Spleen (tissue), 11 donors: ENCODE measurements around the gene LRRC28. TPM values are rescaled to one million over a fixed set of nuclear protein-coding genes. Genes with fewer than 3 reads are reported as not detected.

ENCODE experiments used
- DNase-seq: peaks from one replicate; pipeline ENCODE4 v3.0.0-alpha.2; 2020
- H3K27ac ChIP-seq, 8 donors: fragments of 200-600 bp; sonication (generic) in 7 of 8; 1 replicate in 4 of 8; 2 replicates in 4 of 8; pipeline versions ENCODE4 v1.5.0 to v1.8.0; 2016 to 2021; ENCODE audit warnings: inconsistent platforms in 4 of 8, mild to moderate bottlenecking in 4 of 8, moderate library complexity in 1 of 8
- H3K27me3 ChIP-seq, 7 donors: fragments of 200-600 bp; sonication (generic) in 6 of 7; replicated peaks in 1 of 7; 1 replicate in 4 of 7; 2 replicates in 3 of 7; pipeline versions ENCODE4 v1.5.0 to v1.8.0; 2016 to 2021; ENCODE audit warnings: inconsistent platforms in 3 of 7, mild to moderate bottlenecking in 1 of 7
- H3K36me3 ChIP-seq, 6 donors: fragments of 200-600 bp; sonication (generic) in 5 of 6; 1 replicate in 4 of 6; 2 replicates in 2 of 6; pipeline versions ENCODE4 v1.5.0 to v1.8.0; 2016 to 2021; ENCODE audit warnings: inconsistent platforms in 2 of 6
- H3K4me1 ChIP-seq, 6 donors: fragments of 200-600 bp; sonication (generic) in 5 of 6; 1 replicate in 3 of 6; 2 replicates in 3 of 6; pipeline versions ENCODE4 v1.5.0 to v1.8.0; 2016 to 2021; ENCODE audit warnings: inconsistent platforms in 3 of 6
- H3K4me3 ChIP-seq, 8 donors: fragments of 200-600 bp; sonication (generic) in 7 of 8; 1 replicate in 4 of 8; 2 replicates in 4 of 8; pipeline versions ENCODE4 v1.5.0 to v1.8.0; 2016 to 2021; ENCODE audit warnings: inconsistent platforms in 4 of 8, mild to moderate bottlenecking in 4 of 8, moderate library complexity in 2 of 8
- H3K9me3 ChIP-seq, 8 donors: fragments of 200-600 bp; sonication (generic) in 7 of 8; 1 replicate in 4 of 8; 2 replicates in 4 of 8; pipeline versions ENCODE4 v1.5.0 to v1.8.0; 2016 to 2021; ENCODE audit warnings: inconsistent platforms in 4 of 8
- POLR2A ChIP-seq, 3 donors: fragments of 450-650 bp; IDR thresholded peaks; one replicate each; pipeline ENCODE4 v1.5.1; 2017; ENCODE audit warnings: antibody characterized with exemption in 3 of 3, mild to moderate bottlenecking in 1 of 3
- POLR2AphosphoS5 ChIP-seq, 3 donors: sonication (generic); formaldehyde crosslinking; IDR thresholded peaks; one replicate each; pipeline ENCODE4 v1.5.1; 2017; ENCODE audit warnings: antibody characterized with exemption in 3 of 3
- WGBS, 5 donors: extraction: QIAGEN DNeasy Blood & Tissue Kit in 3 of 5; methylation state at CpG; one replicate each; pipeline versions ENCODE4 v1.1.5 to v1.1.7; 2013 to 2018; 5-methylcytosine and 5-hydroxymethylcytosine counted together
- intact Hi-C: fragments of 100-400 bp; cut with DNase I; formaldehyde crosslinking; loops from one replicate; pipeline ENCODE4 v1.15.0; 2023; ENCODE audit warnings: low total_unique reads
- polyA plus RNA-seq, 3 donors: library from polyadenylated mRNA; stranded (reverse); fragments of 200-250 nt; gene quantifications; one replicate each; pipeline ENCODE4 v1.2.1, GENCODE V29; 2013
- total RNA-seq, 7 donors: library from RNA; depleted of rRNA in 3 of 7; stranded (reverse); fragments of >200 nt in 3 of 7; fragmentation: NEBNext Ultra II Directional in 4 of 7; extraction: Animal tissue kit (Norgen Biotek cat#: 25700) in 4 of 7; gene quantifications; one replicate each; pipeline versions ENCODE4 v1.1.0 to v1.2.1, GENCODE V29; 2016 to 2021
- TF ChIP-seq, protein P1 (sequence below), 11 experiments: fragments of 200-600 bp in 7 of 11; fragments of 450-650 bp in 4 of 11; sonication (generic) in 4 of 11; IDR thresholded peaks in 8 of 11; conservative IDR thresholded peaks in 3 of 11; 1 replicate in 7 of 11; 2 replicates in 4 of 11; pipeline versions ENCODE4 v1.4.0 to v1.8.0; 2016 to 2021; ENCODE audit warnings: antibody characterized with exemption in 11 of 11, inconsistent platforms in 4 of 11, mild to moderate bottlenecking in 1 of 11
- donor health status: healthy with polysubstance abuse.
- donor health status: DM: no; HTN: no; CAD: no; lungs with moderate emphysema.
- donor health status: DM: no; HTN: no; CAD: no.
- donor health status: Bipolar disorder and iron deficiency.
- donor health status: healthy.
- donor health status: DM: no; HTN: no; CAD: no.
- donor health status: DM: yes; HTN: yes; CAD: no.

The LRRC28 gene
- total and polyA plus RNA-seq, 10 donors: 6.0 to 63.3 (median 24.2) TPM

DNA sequence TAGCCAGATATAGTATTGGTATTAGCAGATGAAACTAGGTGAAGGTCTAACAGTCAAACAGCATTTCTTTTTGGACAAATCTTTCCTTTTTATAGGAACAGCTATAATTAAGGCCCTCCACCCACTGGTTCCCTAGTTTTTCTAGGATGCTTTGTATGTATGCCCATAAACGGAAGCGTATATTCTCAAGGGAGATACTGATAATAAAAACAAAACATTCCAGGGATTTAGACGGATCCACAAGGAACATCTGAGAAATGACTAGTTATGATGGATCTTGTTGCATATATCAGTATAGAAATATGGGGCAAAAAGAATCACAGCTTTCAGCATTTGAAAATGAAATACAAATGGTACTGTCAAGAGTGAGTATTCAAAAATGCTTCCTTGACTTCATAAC lies 22.5 kb downstream of the LRRC28 start:
- H3K36me3 ChIP-seq: no peaks in the 10 kb centered on the region
- TF ChIP-seq POLR2AphosphoS5 (IDR thresholded peaks at IDR 0.05) (no peak), POLR2A (IDR thresholded peaks at IDR 0.05) (no peak)
- TF ChIP-seq, protein P1, sequence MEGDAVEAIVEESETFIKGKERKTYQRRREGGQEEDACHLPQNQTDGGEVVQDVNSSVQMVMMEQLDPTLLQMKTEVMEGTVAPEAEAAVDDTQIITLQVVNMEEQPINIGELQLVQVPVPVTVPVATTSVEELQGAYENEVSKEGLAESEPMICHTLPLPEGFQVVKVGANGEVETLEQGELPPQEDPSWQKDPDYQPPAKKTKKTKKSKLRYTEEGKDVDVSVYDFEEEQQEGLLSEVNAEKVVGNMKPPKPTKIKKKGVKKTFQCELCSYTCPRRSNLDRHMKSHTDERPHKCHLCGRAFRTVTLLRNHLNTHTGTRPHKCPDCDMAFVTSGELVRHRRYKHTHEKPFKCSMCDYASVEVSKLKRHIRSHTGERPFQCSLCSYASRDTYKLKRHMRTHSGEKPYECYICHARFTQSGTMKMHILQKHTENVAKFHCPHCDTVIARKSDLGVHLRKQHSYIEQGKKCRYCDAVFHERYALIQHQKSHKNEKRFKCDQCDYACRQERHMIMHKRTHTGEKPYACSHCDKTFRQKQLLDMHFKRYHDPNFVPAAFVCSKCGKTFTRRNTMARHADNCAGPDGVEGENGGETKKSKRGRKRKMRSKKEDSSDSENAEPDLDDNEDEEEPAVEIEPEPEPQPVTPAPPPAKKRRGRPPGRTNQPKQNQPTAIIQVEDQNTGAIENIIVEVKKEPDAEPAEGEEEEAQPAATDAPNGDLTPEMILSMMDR (IDR thresholded peaks at IDR 0.05 in 8 of 11, conservative IDR thresholded peaks at IDR 0.05 in 3 of 11): no peak
- no peak for DNase-seq
- intact Hi-C loops: loop anchor here (10.0 kb wide), 1 partner anchor 481 kb away; no protein-coding TSS in a partner anchor
- H3K27me3 ChIP-seq: no peaks in the 10 kb centered on the region
- 82 to 93% (median 87%) methylated on average over 3 of the region's 3 CpGs for WGBS, 5 donors
- H3K27ac ChIP-seq: no peak overlapping the region
- no peak overlapping the region for H3K4me3 ChIP-seq
- H3K9me3 ChIP-seq: no peaks in the 10 kb centered on the region
- H3K4me1 ChIP-seq: peaks cover 0 to 17% (median 3%) of the 10 kb centered on the region in 6 donors

DNA sequence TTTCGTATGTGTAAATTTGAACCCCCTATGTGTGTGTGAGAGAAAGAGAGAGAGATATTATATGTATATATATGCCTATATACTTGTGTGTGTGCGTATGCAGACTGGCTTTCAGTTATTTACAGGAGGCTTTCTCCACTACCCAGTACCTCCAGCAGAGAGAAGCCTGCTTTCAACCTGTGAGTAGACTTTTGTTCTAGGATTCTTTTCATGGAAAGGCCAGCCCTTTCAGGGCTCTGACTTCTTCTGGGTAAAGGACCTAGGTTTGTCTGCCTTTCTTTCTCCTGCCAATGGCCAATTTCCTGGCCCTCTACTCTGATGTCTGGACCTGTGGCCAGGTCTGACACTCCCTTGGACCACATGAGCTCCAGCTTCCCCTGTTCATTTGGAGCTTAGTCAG lies 23.8 kb downstream of the LRRC28 start:
- no peak for DNase-seq
- no peak overlapping the region for H3K27ac ChIP-seq
- H3K9me3 ChIP-seq: no peaks in the 10 kb centered on the region
- 97 to 100% (median 97%) methylated on average over 2 of the region's 2 CpGs for WGBS, 5 donors
- intact Hi-C loops: loop anchor here (10.0 kb wide), 1 partner anchor 480 kb away; no protein-coding TSS in a partner anchor
- TF ChIP-seq, protein P1 (IDR thresholded peaks at IDR 0.05 in 8 of 11, conservative IDR thresholded peaks at IDR 0.05 in 3 of 11): no peak
- no peak overlapping the region for H3K4me3 ChIP-seq
- H3K27me3 ChIP-seq: no peaks in the 10 kb centered on the region
- H3K4me1 ChIP-seq: peaks cover 0 to 24% (median 3%) of the 10 kb centered on the region in 6 donors
- peaks cover 0 to 6% (median 0%) of the 10 kb centered on the region in 6 donors for H3K36me3 ChIP-seq

DNA sequence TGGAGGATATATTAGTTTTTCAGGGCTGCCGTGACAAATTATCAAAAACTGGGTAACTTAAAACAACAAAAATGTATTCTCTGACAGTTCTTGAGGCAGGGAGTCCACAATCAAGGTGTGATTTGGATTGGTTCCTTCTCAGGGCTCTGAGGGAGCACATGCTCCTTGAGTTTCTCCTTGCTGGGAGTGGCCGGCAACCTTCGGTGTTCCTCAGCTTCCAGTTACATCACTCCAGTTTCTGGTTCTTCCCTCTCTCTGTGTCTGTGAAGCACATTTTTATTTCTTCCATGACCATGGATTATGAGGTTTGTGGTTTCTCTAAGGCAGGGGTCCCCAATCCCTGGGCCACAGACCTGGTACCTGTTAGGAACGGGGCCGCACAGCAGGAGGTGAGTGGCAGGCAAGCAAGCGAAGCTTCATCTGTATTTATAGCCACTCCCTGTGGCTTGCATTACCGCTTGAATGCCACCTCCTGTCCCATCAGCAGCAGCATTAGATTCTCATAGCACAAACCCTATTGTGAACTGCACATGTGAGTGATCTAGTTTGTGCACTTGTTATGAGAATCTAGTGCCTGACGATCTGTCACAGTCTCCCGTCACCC lies 24.3 kb downstream of the LRRC28 start:
- peaks cover 0 to 28% (median 3%) of the 10 kb centered on the region in 6 donors for H3K4me1 ChIP-seq
- H3K27me3 ChIP-seq: no peaks in the 10 kb centered on the region
- no peak overlapping the region for H3K27ac ChIP-seq
- peaks cover 0 to 6% (median 0%) of the 10 kb centered on the region in 6 donors for H3K36me3 ChIP-seq
- TF ChIP-seq POLR2AphosphoS5 (IDR thresholded peaks at IDR 0.05) (no peak), POLR2A (IDR thresholded peaks at IDR 0.05) (no peak)
- TF ChIP-seq, protein P1 (IDR thresholded peaks at IDR 0.05 in 8 of 11, conservative IDR thresholded peaks at IDR 0.05 in 3 of 11): no peak
- WGBS, 5 donors: 68 to 89% (median 79%) methylated on average over 9 of the region's 9 CpGs
- intact Hi-C loops: loop anchor here (10.0 kb wide), 1 partner anchor 479 kb away; no protein-coding TSS in a partner anchor
- H3K4me3 ChIP-seq: no peak overlapping the region
- no peaks in the 10 kb centered on the region for H3K9me3 ChIP-seq
- no peak for DNase-seq

DNA sequence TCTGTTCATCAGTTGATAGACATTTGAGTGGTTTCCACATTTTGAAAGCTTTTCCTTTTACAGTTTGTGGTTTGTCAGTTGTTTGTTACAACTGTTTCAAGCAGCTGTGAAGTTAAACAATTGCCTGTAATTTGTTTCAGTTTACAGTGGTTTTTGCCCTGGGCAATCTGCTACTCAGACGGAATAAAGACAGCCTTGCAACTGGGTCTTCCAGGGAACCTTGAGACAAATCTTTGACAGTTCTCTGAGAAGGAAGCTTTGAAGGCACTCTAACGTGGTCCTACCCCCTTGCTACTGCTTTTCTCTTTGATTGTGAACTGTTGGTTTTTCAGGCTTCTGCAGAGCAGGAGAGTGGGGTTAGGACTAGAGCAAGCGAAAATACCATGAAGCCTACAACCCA lies 28.0 kb downstream of the LRRC28 start:
- H3K36me3 ChIP-seq: peaks cover 0 to 6% (median 0%) of the 10 kb centered on the region in 6 donors
- no peaks in the 10 kb centered on the region for H3K27me3 ChIP-seq
- intact Hi-C loops: loop anchor here (10.0 kb wide), 1 partner anchor 476 kb away; no protein-coding TSS in a partner anchor
- DNase-seq: no peak
- no peak overlapping the region for H3K4me3 ChIP-seq
- H3K4me1 ChIP-seq: peaks cover 0 to 45% (median 8%) of the 10 kb centered on the region in 6 donors
- no peak for TF ChIP-seq POLR2AphosphoS5 (IDR thresholded peaks at IDR 0.05)
- no peak for TF ChIP-seq POLR2A (IDR thresholded peaks at IDR 0.05)
- TF ChIP-seq, protein P1 (IDR thresholded peaks at IDR 0.05 in 8 of 11, conservative IDR thresholded peaks at IDR 0.05 in 3 of 11): no peak
- WGBS, 5 donors: 43 to 59% (median 54%) methylated on average over 3 of the region's 3 CpGs
- H3K9me3 ChIP-seq: no peaks in the 10 kb centered on the region
- H3K27ac ChIP-seq: no peak overlapping the region
